GM21717 (cell line): Measurements from ENCODE around the gene CASZ1.

Source experiments
- ATAC-seq: cut with Tn5 transposase; IDR thresholded peaks from one replicate; pipeline ENCODE4 v1.9.1; 2021; ENCODE audit warnings: mild to moderate bottlenecking, moderate library complexity; ENCODE audit not compliant: unreplicated experiment

Gene CASZ1

DNA sequence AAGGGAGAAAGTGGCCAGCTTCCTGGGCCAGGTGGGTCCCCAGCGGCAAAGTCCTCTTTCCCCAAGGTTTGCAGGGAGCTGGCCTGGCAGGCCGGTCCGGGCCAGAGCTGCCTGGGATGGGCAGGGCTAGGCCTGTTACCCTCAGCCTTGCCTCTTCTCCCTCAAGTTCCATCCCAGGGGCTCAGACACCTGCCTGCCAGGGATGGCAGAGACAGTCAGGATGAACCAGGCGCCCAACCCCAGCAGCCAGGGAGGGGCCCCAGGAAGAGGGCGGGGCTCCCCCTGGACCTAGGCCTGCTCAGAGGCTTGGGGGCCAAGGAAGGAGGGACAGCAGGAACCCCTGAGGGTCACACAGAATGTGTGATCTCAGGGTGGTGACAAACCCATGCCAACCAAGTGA is 120.6 kb downstream of the CASZ1 start:
- no peak for ATAC-seq

DNA sequence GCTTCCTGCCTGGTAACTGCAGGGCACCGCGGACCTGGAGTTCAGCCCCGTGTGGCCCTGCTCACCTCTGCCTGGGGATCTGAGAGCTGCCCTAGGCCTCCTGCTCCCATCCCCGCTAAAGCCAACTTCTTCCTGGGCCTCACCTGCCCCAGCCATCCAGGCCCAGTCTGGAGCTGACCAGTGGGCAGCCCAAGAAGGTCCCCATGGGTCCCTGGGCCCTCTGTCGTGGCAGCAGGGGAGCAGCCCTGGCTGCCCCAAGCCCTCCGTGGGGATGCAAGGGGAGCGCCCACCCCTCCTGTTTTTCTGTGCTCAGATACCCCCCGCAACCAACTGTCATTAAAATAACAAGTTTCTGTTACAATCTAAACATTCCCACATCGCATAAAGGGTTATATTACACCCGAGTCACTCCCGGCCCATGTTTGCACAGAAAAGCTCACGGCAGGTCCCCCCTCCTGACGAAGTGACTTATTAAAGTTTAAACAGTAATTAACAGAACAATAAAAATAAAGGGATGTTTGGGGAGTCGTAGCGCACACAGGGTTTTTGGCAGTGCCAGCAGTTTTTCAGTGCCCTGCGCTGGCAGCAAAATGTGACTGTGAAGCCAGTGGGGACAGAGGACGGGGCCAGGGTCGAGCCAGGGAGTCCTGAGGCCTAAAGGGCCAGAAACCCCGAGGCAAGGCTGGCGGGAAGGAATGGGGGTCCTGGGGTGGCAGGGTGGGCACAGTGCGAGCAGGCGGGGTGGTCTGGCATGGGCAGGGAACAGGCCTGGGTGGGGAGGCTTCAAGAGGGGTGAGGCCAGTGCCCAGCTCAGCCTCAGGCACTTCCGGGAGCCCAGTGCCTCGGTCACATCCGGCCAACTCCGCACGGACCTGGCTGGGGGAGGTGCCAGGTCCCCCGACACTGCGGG is 121.5 kb downstream of the CASZ1 start:
- ATAC-seq = no peak

DNA sequence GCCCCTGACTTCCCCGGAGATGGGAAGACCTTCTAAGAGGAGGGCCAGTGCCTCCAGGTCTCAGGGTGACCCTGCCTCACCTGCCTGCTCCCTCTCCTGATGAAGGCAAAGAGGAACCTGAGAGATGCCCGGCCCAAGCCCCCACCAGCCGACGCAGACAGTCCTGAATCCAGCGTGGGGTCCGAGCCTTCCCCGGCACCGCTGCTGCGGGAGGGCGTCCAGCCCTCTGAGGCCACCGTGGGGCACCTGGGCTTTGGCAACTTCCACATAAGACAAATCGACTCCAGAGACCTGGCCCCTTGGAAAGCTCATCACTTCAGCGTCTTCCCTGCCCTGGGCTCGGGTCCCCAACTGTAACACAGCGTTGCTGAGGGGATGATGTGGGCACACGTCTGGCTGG is 122.2 kb downstream of the CASZ1 start:
- ATAC-seq = no peak

DNA sequence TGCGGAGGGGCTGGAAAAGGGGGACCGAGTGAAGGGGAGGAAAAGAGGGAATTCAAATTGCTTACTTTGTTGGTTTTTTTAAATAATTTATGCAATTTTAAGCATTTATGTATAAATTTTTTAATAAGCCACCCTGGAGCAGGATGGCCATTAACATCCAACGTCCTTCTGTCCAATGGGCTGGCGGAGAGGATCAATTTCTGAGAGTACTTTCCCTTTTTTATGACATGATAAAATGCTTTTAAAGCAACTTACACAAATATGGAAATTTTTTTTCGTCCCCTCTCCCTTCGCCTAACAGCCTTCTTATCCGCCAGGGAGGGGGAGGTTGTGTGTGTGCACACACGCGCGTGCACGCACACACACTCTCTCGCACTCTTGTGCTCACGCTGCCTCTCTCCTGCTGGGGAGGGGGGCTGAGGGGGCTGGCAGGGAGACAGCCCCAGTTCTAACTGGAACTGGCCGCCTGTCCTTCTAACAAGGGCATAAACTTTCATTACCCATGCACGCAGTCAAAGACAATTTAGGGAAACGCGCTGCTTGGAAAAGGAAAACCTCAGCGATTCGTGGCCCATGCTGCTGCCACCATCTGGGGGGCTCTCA is 123.2 kb downstream of the CASZ1 start:
- ATAC-seq = no peak

DNA sequence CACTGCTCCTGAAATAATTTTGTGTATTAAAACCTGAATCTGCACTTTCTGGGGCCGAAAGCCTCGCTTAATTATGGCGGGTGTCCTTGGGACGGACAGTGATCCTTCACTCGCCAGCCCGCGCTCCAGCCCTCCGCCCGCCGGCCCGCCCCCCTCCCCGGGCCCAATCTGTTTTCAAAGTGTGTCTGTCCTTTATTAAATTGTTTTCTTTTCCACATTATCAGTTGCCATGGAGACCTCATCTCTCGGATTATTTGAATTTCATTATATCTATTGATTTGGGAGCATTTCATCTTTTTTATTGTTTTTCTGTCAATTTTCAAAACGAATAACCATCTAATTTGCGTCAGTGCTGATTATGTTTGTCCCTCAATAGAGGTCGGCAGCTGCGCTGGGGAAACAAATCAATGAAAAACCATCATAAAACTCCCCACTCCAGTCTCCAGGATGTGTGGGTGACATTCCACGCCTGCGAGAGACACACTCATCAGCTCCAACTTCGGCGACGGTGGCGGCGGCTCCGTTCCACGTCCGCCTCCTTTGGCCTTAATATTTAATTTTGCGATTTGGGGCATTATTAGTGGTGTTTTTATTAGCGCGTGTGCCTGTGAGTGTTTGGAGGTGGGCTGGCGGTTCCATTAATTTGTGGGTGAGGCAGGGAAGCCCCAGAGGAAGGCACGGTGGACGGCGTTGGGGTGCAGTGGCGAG is 123.9 kb downstream of the CASZ1 start:
- ATAC-seq = no peak

DNA sequence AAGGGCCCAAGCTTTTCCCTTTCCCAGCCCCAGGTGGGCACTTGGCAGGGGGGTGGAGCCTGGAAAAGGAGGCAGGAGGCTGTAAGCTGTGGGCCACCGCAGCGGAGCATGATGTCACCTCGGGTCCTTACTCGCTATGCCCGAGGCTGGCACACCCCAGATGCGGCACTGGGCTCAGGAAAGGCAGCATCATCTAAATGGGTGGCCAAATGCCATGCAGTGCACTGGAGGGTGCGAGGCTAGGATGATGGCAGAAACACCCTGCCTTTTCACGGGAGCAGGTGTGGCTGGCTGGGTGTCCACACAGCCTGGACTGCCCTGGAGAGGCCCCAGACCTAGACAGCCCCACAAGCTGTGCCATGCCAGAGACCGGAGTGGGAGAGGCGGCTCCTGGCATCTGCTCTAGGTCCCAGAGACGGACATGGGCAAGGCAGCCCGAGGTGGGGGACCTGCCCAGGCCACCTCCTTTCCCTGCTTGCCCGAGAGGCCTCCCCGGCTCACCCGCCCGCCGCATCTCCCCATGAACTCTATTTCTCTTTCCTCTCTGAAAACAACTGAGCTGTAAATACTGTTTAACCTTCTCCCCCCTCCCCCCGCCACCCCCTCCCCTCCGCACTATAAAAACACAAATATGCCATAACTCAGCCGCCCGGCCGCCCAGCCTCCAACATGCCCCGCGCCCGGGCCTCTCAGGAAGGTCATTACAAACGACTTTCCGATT is 124.7 kb downstream of the CASZ1 start:
- ATAC-seq = no peak

DNA sequence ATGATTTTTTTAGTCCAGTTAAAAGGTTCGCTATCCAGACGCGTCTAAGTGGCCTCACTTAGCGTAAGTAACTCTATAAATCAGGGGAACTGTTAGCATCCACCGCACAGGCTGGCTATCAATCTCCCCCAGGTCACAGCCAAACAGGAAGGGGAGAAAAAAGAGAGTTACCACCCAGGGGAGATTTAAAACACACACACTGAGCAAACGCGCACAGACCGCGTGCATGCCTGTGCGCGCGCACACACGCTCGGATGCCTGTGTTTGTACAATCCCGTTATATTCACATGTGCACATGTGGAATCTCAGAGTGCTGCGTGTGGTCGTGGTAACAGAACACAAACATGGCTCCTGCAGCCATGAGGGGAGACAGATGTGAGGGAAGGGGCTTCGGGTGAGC is 125.4 kb downstream of the CASZ1 start:
- no peak for ATAC-seq

DNA sequence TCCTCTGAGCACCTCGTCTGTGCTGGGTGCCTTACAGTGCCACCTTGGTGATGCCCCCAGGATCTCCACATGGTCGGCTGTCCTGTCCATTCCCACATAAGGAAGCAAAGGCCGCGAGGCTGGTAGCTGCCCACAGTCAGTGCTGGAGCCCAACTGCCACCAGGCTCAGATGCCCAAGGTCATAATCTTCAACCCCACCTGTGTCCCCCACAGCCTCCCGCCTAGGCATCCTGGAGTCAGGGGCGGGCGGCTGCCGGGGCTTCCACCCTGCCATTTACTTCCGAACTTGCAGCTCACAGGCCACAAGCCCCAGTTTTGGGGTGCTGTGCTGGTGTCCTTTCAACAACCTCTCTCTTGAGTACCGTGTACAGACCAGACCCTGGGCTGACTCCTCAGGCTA is 126.3 kb downstream of the CASZ1 start:
- ATAC-seq = no peak

DNA sequence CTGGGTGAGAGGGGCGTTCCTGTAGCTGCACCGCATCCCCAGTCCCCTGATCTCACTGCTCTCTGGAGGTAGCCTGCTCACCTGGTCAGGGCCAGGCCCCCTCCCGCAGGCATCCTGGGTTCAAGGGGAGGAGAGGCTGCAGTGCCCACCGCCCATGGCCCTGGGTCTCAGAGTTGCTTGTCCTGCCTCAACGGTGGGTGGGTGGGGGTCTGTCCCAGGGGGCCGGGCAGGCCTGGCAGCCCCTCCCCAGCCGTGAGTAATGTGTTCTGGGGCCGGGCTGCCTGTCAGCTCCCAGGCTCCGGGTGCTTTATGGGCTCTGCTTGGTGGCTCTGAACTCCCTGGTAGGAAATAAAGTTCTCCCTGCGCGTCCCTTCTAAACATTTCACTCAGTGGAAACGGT is 126.9 kb downstream of the CASZ1 start:
- no peak for ATAC-seq

DNA sequence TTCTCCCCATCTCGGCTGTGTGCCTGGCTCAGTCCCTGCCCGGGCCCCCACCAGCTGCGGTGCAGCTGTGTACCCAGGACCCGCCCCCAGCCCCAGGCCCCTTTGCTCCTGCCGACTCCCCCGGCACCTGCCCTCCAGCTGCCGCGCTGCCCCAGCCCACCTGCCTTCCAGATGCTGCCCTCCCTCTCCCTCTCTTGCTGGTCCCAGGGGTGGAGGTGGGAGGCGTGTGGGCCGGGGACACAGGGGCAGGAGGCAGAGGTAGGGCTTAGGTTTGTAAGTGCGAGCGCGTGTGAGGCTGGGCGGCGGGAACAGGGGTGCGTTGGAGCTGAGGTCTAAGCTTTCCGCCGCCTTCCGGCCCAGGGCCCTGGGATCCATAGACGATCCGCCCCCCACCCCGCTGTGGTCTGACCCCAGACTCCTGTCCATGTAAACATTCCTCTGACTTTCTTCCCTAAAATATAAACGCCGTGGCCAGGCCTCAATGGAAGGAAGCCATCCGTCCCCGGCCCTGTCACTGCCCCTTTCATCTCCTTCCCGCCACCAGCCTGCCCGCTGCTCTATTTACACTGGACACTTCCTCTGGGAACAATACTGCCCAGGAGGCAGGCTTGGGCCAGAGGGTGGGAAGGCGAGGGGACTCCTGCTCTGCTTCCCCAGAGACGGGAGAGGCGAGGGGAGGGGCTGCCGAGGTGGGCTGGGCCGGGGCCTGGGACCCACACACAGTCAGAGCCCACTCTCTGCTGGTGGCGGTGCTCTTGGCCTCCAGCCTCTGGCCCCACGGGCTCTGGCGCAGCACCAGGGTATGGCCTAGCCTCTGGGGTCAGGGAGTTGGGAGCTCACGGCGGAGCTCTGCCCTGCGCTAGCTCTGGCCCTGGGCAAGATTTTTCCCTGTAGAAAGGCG is 128.3 kb downstream of the CASZ1 start:
- no peak for ATAC-seq

DNA sequence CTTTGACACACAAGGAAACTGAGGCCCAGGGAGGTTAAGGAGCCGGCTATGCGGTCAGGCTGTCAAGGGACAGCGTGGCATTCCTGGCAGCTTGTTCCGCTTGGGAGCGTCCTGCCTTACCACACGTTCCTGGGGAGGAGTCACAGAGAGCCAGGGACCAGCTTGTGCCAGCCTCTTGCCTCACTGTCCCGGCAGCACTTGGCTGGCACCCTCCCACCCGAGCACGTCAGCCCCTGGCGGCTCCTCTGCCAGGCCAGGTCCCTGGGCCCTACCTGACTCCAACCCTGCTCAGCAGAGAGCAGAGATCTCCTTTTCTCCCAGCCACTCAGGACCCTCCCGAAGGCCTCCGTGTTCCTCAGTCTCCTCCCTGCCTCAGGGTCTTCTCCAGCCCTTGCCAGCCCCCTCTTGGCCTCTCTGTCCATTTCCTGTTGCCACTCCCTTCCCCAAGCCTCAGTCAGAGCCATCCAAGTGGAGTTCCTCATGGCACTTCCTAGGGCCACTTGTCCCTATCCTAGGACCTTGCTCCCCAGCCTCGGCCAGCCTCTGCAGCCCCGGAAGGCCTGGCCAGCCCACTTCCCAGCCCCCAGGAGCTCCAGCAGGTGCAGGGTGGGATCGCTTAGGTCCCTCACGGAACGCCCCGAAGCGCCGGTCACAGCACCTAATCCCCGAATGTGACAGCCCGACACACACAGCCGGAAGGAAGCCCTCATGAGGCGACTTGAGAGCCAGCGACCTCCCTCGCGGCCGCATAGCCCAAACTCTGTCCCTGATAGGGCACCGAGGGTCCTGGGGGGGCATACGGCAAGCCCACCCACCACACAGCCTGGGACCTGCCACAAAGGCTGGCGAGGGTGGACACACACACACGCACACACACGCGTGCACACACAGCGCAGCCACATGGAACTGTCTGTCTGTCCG is 130.3 kb downstream of the CASZ1 start:
- ATAC-seq = no peak

DNA sequence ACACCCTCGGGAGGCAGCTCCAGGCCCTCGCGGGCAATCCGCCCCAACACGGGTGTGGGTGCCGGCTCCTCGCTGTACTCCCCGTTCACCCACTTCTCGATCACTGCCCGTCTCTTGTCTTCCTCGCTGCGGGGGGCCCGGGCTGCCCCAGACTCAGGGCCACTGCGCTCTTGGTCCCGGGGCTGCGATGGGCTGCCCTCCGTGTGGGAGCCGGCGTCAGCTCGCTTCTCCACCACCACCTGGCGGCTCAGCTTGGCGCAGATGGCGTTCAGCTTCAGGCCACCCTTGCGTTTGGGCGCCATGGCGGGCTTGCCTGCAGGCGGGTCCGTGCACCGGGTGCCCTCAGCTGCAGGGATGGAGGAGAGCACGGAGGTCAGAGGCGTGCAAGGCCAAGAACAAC is 131.2 kb downstream of the CASZ1 start:
- no peak for ATAC-seq

DNA sequence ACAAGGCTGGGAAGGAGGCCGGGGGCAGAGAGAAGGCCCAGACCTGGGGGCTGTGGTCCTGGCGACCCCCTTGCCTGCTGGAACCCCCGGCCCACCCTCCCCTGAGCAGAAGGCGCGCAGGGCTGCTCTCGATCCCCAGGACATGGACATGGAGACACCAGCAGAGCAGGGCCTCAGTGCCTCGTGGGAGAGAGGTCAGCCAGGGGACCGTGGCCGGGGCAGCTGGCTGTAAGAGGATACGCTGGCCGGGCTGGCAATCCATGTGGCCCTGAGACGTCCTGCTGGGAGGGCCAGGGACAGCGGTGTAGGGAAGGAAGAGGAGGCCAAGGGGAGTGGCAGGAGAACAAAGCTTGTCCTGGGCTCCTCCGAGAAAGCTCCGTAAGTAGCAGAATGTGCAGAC is 132.2 kb downstream of the CASZ1 start:
- ATAC-seq = no peak

DNA sequence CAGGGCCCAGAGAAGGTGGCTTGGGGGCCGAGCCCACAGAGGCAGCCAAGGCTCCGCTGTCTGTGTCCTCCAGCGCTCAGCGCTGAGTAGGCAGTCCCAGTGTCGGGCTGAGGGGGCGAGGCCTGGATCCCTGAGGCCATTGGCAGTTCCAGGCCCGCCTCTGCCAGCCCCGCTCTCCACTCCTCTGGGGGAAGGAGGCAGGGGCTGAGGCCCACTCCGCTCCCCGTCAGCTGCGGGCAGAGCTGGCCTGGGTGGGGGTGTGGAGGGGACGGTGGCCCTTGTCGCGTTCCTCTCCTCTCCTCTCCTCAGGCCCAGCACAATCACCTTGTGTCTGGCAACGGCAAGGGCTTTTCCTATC is 132.8 kb downstream of the CASZ1 start:
- ATAC-seq = no peak

DNA sequence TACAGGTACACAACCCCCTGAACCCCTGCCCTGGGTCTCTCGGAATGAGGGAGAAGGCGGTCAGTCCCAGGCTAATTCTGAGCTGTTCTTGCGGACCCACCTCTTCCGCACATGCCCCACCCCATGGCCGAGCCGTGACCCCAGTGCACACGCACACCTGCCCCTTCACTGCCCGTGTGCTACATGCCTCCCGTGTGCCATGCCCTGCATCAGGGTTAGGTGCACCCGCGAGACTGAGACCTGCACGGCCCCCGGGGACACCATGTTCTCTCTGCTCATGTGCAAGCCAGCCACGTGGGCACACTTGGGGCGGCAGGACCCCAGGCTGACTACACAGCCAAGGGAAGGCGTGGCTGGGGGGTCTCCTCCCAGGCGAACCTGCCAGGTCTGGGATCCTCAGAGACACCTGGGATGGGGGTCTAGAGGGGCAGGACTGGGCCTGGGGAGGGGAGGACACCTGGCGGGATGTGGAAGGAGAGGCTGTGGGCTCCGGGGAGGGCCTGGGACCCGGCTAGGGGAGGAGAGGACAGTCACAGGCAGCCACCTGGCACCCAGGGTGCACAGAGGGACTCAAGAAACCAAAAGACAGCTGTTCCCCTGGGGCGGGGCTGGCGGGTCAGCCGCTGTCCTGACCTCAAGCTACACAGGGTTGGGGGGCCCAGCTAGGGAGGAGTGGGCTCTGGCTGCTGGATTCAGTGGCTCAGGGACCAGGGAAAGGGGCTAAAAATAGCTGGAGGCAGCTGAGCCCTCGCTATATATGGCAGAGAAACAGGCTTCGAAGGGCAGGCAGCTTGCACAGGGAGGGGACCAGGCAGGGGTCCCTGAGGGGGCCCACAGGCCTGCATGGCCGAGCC is 133.4 kb downstream of the CASZ1 start:
- ATAC-seq = no peak

DNA sequence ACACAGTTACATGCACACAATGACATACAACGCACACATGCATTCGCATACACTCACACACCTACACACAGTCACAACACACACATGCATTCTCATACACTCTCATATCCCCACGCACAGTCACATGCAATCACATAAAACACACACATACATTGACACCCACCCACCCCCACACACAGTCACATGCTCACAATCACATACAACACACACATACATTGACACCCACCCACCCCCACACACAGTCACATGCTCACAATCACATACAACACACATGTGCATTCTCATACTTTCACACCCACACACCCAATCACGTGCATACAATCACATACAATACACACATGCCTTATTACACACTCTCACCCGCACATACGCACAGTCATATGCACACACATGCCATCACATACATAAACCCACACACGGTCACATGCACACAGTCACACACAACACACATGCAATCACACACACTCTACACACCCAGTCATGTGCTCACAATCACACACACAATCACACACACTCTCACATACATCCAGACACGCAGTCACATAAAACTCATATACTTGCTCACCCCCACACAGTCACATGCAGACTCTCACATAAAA is 134.3 kb downstream of the CASZ1 start:
- no peak for ATAC-seq

DNA sequence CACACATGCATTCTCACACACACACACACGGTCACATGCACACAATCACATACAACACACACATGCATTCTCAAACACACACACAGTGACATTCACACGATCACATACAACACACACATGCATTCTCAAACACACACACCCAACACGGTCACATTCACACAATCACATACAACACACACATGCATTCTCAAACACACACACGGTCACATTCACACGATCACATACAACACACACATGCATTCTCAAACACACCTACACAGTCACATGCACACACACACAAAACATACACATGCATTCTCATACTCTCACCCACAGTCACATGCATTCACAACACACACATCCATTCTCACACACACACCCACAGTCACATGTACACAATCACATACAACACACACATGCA is 135.0 kb downstream of the CASZ1 start:
- ATAC-seq = no peak
